Ovary (tissue), 3 donors: ENCODE measurements around the gene TTC22.

ENCODE experiments used
- POLR2A ChIP-seq: fragments of 450-650 bp; IDR thresholded peaks from one replicate; pipeline ENCODE4 v1.6.1; 2017; ENCODE audit warnings: antibody characterized with exemption, mild to moderate bottlenecking, moderate library complexity
- TF ChIP-seq, protein P1 (sequence below), 3 donors: fragments of 450-650 bp in 2 of 3; fragments of 200-600 bp in 1 of 3; IDR thresholded peaks; one replicate each; pipeline versions ENCODE4 v1.5.1 to v1.8.0; 2016 to 2022; ENCODE audit warnings: antibody characterized with exemption in 3 of 3, mild to moderate bottlenecking in 1 of 3
- donor health status: DM: no; HTN: no; CAD: no.

DNA sequence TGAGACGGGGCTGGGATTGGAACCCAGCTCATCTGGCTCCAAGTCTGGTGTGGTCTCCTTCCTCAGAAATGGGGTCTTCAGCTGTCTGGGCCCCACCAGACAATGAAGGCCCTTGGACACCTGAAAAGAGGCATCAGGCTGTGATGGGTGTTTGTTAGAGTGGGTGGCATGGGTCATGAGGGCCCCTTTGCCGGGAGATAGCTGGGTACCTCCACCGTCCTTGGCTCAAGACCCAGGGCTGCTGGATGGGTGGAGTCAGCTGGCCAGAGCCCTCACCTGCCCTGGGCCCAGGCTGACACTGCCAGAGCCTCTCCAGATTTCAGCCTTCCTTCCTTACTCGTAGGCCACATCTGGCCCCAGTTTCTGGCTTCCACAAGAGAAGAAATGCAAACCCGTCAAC is 13.4 kb upstream of the TTC22 start:
- TF ChIP-seq, protein P1, sequence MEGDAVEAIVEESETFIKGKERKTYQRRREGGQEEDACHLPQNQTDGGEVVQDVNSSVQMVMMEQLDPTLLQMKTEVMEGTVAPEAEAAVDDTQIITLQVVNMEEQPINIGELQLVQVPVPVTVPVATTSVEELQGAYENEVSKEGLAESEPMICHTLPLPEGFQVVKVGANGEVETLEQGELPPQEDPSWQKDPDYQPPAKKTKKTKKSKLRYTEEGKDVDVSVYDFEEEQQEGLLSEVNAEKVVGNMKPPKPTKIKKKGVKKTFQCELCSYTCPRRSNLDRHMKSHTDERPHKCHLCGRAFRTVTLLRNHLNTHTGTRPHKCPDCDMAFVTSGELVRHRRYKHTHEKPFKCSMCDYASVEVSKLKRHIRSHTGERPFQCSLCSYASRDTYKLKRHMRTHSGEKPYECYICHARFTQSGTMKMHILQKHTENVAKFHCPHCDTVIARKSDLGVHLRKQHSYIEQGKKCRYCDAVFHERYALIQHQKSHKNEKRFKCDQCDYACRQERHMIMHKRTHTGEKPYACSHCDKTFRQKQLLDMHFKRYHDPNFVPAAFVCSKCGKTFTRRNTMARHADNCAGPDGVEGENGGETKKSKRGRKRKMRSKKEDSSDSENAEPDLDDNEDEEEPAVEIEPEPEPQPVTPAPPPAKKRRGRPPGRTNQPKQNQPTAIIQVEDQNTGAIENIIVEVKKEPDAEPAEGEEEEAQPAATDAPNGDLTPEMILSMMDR (IDR thresholded peaks at IDR 0.05): no peak
- no peak for TF ChIP-seq POLR2A
